GM23338 (cell line): ENCODE measurements around the gene OR51B2. TPM values are rescaled to one million over a fixed set of nuclear protein-coding genes. Genes with fewer than 3 reads are reported as not detected.
"Not testable (repeated sequence)": the region's sequence is repeated elsewhere in the genome, so short reads cannot be mapped to it uniquely, and the experiment has no call there.

Source experiments
- ATAC-seq: fragments of 200-7000 bp; cut with Tn5 transposase; 3 replicates; pipeline ENCODE4 v1.9.1; 2020
- DNase-seq: peaks from one replicate; pipeline ENCODE4 v3.0.0-alpha.2; 2015; ENCODE audit warnings: low spot score
- H2AFZ ChIP-seq: fragments of 200-600 bp; sonication (generic); 2 replicates; pipeline ENCODE4 v1.8.0; 2016; ENCODE audit warnings: antibody characterized with exemption, mild to moderate bottlenecking, moderate library complexity
- H3F3A ChIP-seq: fragments of 200-600 bp; sonication (generic); replicated peaks from 2 replicates; pipeline ENCODE4 v1.8.0; 2017; ENCODE audit warnings: antibody characterized with exemption, mixed run types, low read depth
- H3K27ac ChIP-seq: fragments of 200-600 bp; sonication (generic); 2 replicates; pipeline ENCODE4 v1.6.1; 2016; ENCODE audit warnings: low read depth
- H3K27me3 ChIP-seq: fragments of 200-600 bp; sonication (generic); 2 replicates; pipeline ENCODE4 v1.8.0; 2016; ENCODE audit warnings: mild to moderate bottlenecking, mixed run types, moderate library complexity; ENCODE audit not compliant: insufficient read depth
- H3K36me3 ChIP-seq: fragments of 200-600 bp; sonication (generic); 2 replicates; pipeline ENCODE4 v1.8.0; 2016; ENCODE audit warnings: mild to moderate bottlenecking; ENCODE audit not compliant: insufficient read depth
- H3K4me1 ChIP-seq: fragments of 200-600 bp; sonication (generic); 2 replicates; pipeline ENCODE4 v1.8.0; 2016; ENCODE audit warnings: mild to moderate bottlenecking, moderate library complexity; ENCODE audit not compliant: insufficient read depth
- H3K4me2 ChIP-seq: fragments of 200-600 bp; sonication (generic); 2 replicates; pipeline ENCODE4 v1.7.1; 2017; ENCODE audit warnings: mixed run types
- H3K4me3 ChIP-seq: fragments of 200-600 bp; sonication (generic); 2 replicates; pipeline ENCODE4 v1.6.1; 2016; ENCODE audit warnings: mixed run types
- H3K79me2 ChIP-seq: fragments of 200-600 bp; sonication (generic); replicated peaks from 2 replicates; pipeline ENCODE4 v1.8.0; 2017; ENCODE audit warnings: mild to moderate bottlenecking; ENCODE audit not compliant: insufficient read depth
- H3K9me2 ChIP-seq: fragments of 200-600 bp; sonication (generic); 2 replicates; pipeline ENCODE4 v1.8.0; 2017; ENCODE audit not compliant: insufficient read depth
- H4K20me1 ChIP-seq: fragments of 200-600 bp; sonication (generic); replicated peaks from 2 replicates; pipeline ENCODE4 v1.8.0; 2017; ENCODE audit warnings: mild to moderate bottlenecking; ENCODE audit not compliant: insufficient read depth
- H3K27ac Mint-ChIP-seq: 2 replicates; pipeline ENCODE4 v1.8.0; 2020; ENCODE audit warnings: inconsistent platforms, mild to moderate bottlenecking, moderate library complexity, mixed read lengths
- H3K27me3 Mint-ChIP-seq: 3 replicates; pipeline ENCODE4 v1.8.0; 2022; ENCODE audit warnings: low read depth, mild to moderate bottlenecking, moderate library complexity, mixed read lengths, inconsistent platforms; ENCODE audit not compliant: insufficient read depth, poor library complexity
- H3K36me3 Mint-ChIP-seq: 3 replicates; pipeline ENCODE4 v1.8.0; 2021; ENCODE audit warnings: low read depth, mild to moderate bottlenecking, inconsistent platforms, moderate library complexity, mixed read lengths
- H3K4me1 Mint-ChIP-seq: 3 replicates; pipeline ENCODE4 v1.8.0; 2020; ENCODE audit warnings: mild to moderate bottlenecking, inconsistent platforms, mixed read lengths
- H3K4me3 Mint-ChIP-seq: 3 replicates; pipeline ENCODE4 v1.8.0; 2021; ENCODE audit warnings: moderate library complexity, mild to moderate bottlenecking, inconsistent platforms, mixed read lengths
- H3K9me3 Mint-ChIP-seq: 3 replicates; pipeline ENCODE4 v1.8.0; 2020; ENCODE audit warnings: moderate library complexity, mild to moderate bottlenecking, inconsistent platforms, mixed read lengths
- CTCF ChIP-seq, 2 experiments: fragments of 200-600 bp in 1 of 2; sonication (generic) in 1 of 2; conservative IDR thresholded peaks; 2 replicates each; pipeline versions ENCODE4 v1.5.1 to v1.6.1; 2016 to 2017; ENCODE audit warnings: antibody characterized with exemption in 2 of 2, low read depth in 2 of 2, mild to moderate bottlenecking in 2 of 2, moderate library complexity in 1 of 2
- STAT1 ChIP-seq: IDR thresholded peaks from one replicate; pipeline ENCODE4 v1.6.1; 2016; ENCODE audit warnings: antibody characterized with exemption; ENCODE audit not compliant: unreplicated experiment
- ZNF114 ChIP-seq: fragments of 250-450 bp; sonication (Bioruptor Pico); IDR thresholded peaks from 2 replicates; pipeline ENCODE4 v1.5.0; 2020; ENCODE audit warnings: mild to moderate bottlenecking, moderate library complexity
- ZNF331 ChIP-seq: fragments of 250-450 bp; sonication (Bioruptor Pico); IDR thresholded peaks from 2 replicates; pipeline ENCODE4 v1.5.0; 2020; ENCODE audit warnings: low read depth, mild to moderate bottlenecking, moderate library complexity
- polyA plus RNA-seq: library from polyadenylated mRNA; unstranded; fragments of >200 nt; fragmentation: Nextera tagmentation; extraction: Ambion mirVana; gene quantifications from 2 replicates; pipeline ENCODE4 v1.2.1, GENCODE V29; 2016
- total RNA-seq: library from RNA; depleted of rRNA; stranded (reverse); fragments of >200 nt; shearing (Covaris generic); gene quantifications from 2 replicates; pipeline ENCODE4 v1.2.3, GENCODE V29; 2014
- TF ChIP-seq, protein P1 (sequence below): IDR thresholded peaks from one replicate; pipeline ENCODE4 v1.6.1; 2018; ENCODE audit warnings: antibody characterized with exemption; ENCODE audit not compliant: unreplicated experiment
- TF ChIP-seq, protein P2 (sequence below): IDR thresholded peaks from 2 replicates; pipeline ENCODE4 v1.6.1; 2016; ENCODE audit warnings: antibody characterized with exemption

OR51B2 gene
- total and polyA plus RNA-seq, 2 experiments from 2014 or later: not detected

GRCh38 chr11:5335170-5335569 is 11.1 kb upstream of the OR51B2 start:
- Mint-ChIP-seq H3K4me1 (no peaks in the 10 kb centered on the region), H3K27ac (no peak overlapping the region), H3K9me3 (no peaks in the 10 kb centered on the region; the same call in 2 of the 3 replicates), H3K36me3 (no peaks in the 10 kb centered on the region), H3K27me3 (no peaks in the 10 kb centered on the region), H3K4me3 (no peak overlapping the region)
- H3K4me1 ChIP-seq: no peaks in the 10 kb centered on the region
- no peak for ATAC-seq
- no peaks in the 10 kb centered on the region for H3K79me2 ChIP-seq
- H3K9me2 ChIP-seq: peaks cover 6% of the 10 kb centered on the region; the same call in 1 of the 2 replicates
- H2AFZ ChIP-seq: no peak overlapping the region
- no peaks in the 10 kb centered on the region for H3K27me3 ChIP-seq
- H3K27ac ChIP-seq: no peak overlapping the region
- H3K36me3 ChIP-seq: no peaks in the 10 kb centered on the region
- DNase-seq: no peak
- no peaks in the 10 kb centered on the region for H4K20me1 ChIP-seq
- TF ChIP-seq ZNF331 (no peak), STAT1 (no peak)
- no peak overlapping the region for H3K4me3 ChIP-seq
- H3K4me2 ChIP-seq: no peak overlapping the region
- H3F3A ChIP-seq: no peaks in the 10 kb centered on the region

- TF ChIP-seq, protein P1, sequence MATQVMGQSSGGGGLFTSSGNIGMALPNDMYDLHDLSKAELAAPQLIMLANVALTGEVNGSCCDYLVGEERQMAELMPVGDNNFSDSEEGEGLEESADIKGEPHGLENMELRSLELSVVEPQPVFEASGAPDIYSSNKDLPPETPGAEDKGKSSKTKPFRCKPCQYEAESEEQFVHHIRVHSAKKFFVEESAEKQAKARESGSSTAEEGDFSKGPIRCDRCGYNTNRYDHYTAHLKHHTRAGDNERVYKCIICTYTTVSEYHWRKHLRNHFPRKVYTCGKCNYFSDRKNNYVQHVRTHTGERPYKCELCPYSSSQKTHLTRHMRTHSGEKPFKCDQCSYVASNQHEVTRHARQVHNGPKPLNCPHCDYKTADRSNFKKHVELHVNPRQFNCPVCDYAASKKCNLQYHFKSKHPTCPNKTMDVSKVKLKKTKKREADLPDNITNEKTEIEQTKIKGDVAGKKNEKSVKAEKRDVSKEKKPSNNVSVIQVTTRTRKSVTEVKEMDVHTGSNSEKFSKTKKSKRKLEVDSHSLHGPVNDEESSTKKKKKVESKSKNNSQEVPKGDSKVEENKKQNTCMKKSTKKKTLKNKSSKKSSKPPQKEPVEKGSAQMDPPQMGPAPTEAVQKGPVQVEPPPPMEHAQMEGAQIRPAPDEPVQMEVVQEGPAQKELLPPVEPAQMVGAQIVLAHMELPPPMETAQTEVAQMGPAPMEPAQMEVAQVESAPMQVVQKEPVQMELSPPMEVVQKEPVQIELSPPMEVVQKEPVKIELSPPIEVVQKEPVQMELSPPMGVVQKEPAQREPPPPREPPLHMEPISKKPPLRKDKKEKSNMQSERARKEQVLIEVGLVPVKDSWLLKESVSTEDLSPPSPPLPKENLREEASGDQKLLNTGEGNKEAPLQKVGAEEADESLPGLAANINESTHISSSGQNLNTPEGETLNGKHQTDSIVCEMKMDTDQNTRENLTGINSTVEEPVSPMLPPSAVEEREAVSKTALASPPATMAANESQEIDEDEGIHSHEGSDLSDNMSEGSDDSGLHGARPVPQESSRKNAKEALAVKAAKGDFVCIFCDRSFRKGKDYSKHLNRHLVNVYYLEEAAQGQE: no peak
- no peak for TF ChIP-seq ZNF114 (CRISPR knock-in tag)
- 0 out of 4 replicates have a peak, but pooled peaks of 1 of the 2 experiments have one; percentile 12 for TF ChIP-seq CTCF (conservative IDR thresholded peaks at IDR 0.05; ENCODE audit: low read depth in 2 of 2)
- TF ChIP-seq, protein P2, sequence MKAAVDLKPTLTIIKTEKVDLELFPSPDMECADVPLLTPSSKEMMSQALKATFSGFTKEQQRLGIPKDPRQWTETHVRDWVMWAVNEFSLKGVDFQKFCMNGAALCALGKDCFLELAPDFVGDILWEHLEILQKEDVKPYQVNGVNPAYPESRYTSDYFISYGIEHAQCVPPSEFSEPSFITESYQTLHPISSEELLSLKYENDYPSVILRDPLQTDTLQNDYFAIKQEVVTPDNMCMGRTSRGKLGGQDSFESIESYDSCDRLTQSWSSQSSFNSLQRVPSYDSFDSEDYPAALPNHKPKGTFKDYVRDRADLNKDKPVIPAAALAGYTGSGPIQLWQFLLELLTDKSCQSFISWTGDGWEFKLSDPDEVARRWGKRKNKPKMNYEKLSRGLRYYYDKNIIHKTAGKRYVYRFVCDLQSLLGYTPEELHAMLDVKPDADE: no peak
- no peak overlapping the region for H3K4me3 ChIP-seq
- no peaks in the 10 kb centered on the region for H3K79me2 ChIP-seq
- no peaks in the 10 kb centered on the region for H3K9me3 Mint-ChIP-seq
- no peak overlapping the region for H3K4me2 ChIP-seq
- H4K20me1 ChIP-seq: no peaks in the 10 kb centered on the region
- no peaks in the 10 kb centered on the region for H3K27me3 ChIP-seq
- no peaks in the 10 kb centered on the region for H3F3A ChIP-seq
- no peak overlapping the region for H2AFZ ChIP-seq
- no peak overlapping the region for H3K27ac ChIP-seq
- H3K4me1 Mint-ChIP-seq: no peaks in the 10 kb centered on the region
- no peak for DNase-seq
- no peaks in the 10 kb centered on the region for H3K36me3 Mint-ChIP-seq
- H3K4me1 ChIP-seq: no peaks in the 10 kb centered on the region
- ATAC-seq: no peak
- H3K27me3 Mint-ChIP-seq: no peaks in the 10 kb centered on the region
- H3K27ac Mint-ChIP-seq: no peak overlapping the region
- H3K36me3 ChIP-seq: no peaks in the 10 kb centered on the region
- no peak overlapping the region for H3K4me3 Mint-ChIP-seq
- H3K9me2 ChIP-seq: no peaks in the 10 kb centered on the region
These were observed 6.8 kb downstream of the OR51B2 start for GRCh38 chr11:5317292-5317691.

GRCh38 chr11:5313326-5314023 is 10.6 kb downstream of the OR51B2 start:
- H3K79me2 ChIP-seq, H3F3A ChIP-seq, H3K9me2 ChIP-seq, H3K27ac Mint-ChIP-seq, H3K36me3 ChIP-seq, H3K27me3 Mint-ChIP-seq, H3K4me1 ChIP-seq, H3K4me2 ChIP-seq, ATAC-seq, H3K36me3 Mint-ChIP-seq, H3K4me3 ChIP-seq, H3K27ac ChIP-seq, H2AFZ ChIP-seq, H3K4me1 Mint-ChIP-seq, H3K9me3 Mint-ChIP-seq, H3K27me3 ChIP-seq, DNase-seq, H4K20me1 ChIP-seq, H3K4me3 Mint-ChIP-seq: not testable (repeated sequence)
